ENCODE data around the gene KHDC4.

KHDC4 gene

DNA sequence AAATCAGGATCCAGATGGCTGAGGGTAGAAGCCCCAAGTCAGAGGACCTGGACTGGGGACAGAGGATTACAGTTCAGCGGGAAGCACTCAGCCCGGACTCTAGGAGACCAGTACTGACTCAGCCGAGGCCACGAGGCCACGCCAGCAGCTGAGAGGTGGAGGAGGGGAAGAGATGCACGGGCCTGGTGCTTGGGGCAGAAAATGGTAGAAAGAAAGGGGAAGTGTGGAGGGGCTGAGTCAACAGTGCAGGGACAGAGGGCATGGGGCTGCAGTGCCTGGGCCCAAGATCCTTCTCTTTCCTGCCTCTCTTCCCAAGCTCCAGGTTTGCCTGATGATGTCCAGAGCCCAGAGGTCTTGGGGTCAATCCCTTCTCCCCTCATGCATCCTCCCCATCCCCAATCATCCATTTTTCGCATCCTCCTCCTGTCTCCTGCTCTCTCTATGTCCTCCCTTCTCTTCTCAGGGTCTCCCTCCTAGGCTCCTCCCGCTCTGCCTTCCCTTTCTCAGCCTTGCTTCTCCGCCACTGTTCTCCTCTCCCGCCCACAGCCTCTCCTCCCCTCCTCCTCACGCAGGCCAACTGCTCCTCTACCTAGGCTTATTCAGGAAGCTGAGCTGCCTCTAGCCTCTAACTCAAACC lies 36.4 kb upstream of the KHDC4 start:
- Histone ChIP-seq H3K4me1 (ENCODE audit: control insufficient read depth, insufficient read depth, low read length) (peaks cover 11% of the 10 kb centered on the region), H3K9me3 (ENCODE audit: control insufficient read depth, insufficient read depth, low read depth, low read length) (no peaks in the 10 kb centered on the region), H3K27ac (ENCODE audit: extremely low read depth, low read depth, low read length) (no peak overlapping the region), H3K4me3 (ENCODE audit: low read depth, low read length) (no peak overlapping the region), H3K36me3 (ENCODE audit: control insufficient read depth in 2 of 2, insufficient read depth in 1 of 2, low read length in 2 of 2) (peaks cover 7 to 51% of the 10 kb centered on the region in 2 experiments; a peak in 2 of 3 replicates)
- POLR2A ChIA-PET, result no interaction called here
- CTCF ChIA-PET, result no interaction called here
- TF ChIP-seq ZNF658 (tag by site-specific recombination; IDR thresholded peaks at IDR 0.05), result no peak
- TF ChIP-seq ZNF37A (tag by site-specific recombination; IDR thresholded peaks at IDR 0.05), result no peak
- no peak for TF ChIP-seq ZNF133 (tag by site-specific recombination; IDR thresholded peaks at IDR 0.05)
- TF ChIP-seq SALL2 (tag by site-specific recombination; IDR thresholded peaks at IDR 0.05; ENCODE audit: borderline replicate concordance), result no peak
- TF ChIP-seq ZFHX2 (tag by site-specific recombination; conservative IDR thresholded peaks at IDR 0.05), result peak; percentile 86
- no peak for TF ChIP-seq ZNF140 (tag by site-specific recombination; IDR thresholded peaks at IDR 0.05)
- TF ChIP-seq, protein P1, sequence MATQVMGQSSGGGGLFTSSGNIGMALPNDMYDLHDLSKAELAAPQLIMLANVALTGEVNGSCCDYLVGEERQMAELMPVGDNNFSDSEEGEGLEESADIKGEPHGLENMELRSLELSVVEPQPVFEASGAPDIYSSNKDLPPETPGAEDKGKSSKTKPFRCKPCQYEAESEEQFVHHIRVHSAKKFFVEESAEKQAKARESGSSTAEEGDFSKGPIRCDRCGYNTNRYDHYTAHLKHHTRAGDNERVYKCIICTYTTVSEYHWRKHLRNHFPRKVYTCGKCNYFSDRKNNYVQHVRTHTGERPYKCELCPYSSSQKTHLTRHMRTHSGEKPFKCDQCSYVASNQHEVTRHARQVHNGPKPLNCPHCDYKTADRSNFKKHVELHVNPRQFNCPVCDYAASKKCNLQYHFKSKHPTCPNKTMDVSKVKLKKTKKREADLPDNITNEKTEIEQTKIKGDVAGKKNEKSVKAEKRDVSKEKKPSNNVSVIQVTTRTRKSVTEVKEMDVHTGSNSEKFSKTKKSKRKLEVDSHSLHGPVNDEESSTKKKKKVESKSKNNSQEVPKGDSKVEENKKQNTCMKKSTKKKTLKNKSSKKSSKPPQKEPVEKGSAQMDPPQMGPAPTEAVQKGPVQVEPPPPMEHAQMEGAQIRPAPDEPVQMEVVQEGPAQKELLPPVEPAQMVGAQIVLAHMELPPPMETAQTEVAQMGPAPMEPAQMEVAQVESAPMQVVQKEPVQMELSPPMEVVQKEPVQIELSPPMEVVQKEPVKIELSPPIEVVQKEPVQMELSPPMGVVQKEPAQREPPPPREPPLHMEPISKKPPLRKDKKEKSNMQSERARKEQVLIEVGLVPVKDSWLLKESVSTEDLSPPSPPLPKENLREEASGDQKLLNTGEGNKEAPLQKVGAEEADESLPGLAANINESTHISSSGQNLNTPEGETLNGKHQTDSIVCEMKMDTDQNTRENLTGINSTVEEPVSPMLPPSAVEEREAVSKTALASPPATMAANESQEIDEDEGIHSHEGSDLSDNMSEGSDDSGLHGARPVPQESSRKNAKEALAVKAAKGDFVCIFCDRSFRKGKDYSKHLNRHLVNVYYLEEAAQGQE (tag by site-specific recombination; IDR thresholded peaks at IDR 0.05), result no peak
- TF ChIP-seq, protein P2, sequence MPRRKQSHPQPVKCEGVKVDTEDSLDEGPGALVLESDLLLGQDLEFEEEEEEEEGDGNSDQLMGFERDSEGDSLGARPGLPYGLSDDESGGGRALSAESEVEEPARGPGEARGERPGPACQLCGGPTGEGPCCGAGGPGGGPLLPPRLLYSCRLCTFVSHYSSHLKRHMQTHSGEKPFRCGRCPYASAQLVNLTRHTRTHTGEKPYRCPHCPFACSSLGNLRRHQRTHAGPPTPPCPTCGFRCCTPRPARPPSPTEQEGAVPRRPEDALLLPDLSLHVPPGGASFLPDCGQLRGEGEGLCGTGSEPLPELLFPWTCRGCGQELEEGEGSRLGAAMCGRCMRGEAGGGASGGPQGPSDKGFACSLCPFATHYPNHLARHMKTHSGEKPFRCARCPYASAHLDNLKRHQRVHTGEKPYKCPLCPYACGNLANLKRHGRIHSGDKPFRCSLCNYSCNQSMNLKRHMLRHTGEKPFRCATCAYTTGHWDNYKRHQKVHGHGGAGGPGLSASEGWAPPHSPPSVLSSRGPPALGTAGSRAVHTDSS (tag by site-specific recombination; IDR thresholded peaks at IDR 0.05), result no peak
- TF ChIP-seq ZNF292 (tag by site-specific recombination; IDR thresholded peaks at IDR 0.05; ENCODE audit: borderline replicate concordance, low read depth), result no peak
- TF ChIP-seq MYNN (tag by site-specific recombination; IDR thresholded peaks at IDR 0.05; ENCODE audit: borderline replicate concordance), result no peak
- 0 out of 2 replicates have a peak, but pooled peaks have one; percentile 29 for TF ChIP-seq WT1 (tag by site-specific recombination; IDR thresholded peaks at IDR 0.05)
- TF ChIP-seq, protein P3, sequence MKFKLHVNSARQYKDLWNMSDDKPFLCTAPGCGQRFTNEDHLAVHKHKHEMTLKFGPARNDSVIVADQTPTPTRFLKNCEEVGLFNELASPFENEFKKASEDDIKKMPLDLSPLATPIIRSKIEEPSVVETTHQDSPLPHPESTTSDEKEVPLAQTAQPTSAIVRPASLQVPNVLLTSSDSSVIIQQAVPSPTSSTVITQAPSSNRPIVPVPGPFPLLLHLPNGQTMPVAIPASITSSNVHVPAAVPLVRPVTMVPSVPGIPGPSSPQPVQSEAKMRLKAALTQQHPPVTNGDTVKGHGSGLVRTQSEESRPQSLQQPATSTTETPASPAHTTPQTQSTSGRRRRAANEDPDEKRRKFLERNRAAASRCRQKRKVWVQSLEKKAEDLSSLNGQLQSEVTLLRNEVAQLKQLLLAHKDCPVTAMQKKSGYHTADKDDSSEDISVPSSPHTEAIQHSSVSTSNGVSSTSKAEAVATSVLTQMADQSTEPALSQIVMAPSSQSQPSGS (tag by site-specific recombination; IDR thresholded peaks at IDR 0.05; ENCODE audit: low read depth), result no peak
- no peak for TF ChIP-seq ZNF138 (tag by site-specific recombination; IDR thresholded peaks at IDR 0.05; ENCODE audit: borderline replicate concordance)
- no peak for TF ChIP-seq ZNF514 (tag by site-specific recombination; IDR thresholded peaks at IDR 0.05)
- peak; percentile 88 for TF ChIP-seq EGR2 (tag by site-specific recombination; IDR thresholded peaks at IDR 0.05; ENCODE audit: low read depth)
- TF ChIP-seq REPIN1 (tag by site-specific recombination; IDR thresholded peaks at IDR 0.05; ENCODE audit: low read depth), result no peak
- TF ChIP-seq, protein P4, sequence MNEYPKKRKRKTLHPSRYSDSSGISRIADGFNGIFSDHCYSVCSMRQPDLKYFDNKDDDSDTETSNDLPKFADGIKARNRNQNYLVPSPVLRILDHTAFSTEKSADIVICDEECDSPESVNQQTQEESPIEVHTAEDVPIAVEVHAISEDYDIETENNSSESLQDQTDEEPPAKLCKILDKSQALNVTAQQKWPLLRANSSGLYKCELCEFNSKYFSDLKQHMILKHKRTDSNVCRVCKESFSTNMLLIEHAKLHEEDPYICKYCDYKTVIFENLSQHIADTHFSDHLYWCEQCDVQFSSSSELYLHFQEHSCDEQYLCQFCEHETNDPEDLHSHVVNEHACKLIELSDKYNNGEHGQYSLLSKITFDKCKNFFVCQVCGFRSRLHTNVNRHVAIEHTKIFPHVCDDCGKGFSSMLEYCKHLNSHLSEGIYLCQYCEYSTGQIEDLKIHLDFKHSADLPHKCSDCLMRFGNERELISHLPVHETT (tag by site-specific recombination; IDR thresholded peaks at IDR 0.05), result no peak
- TF ChIP-seq SCRT2 (tag by site-specific recombination; IDR thresholded peaks at IDR 0.05), result no peak
- no peak for TF ChIP-seq ZNF335 (tag by site-specific recombination; conservative IDR thresholded peaks at IDR 0.05)
- TF ChIP-seq ZEB2 (tag by site-specific recombination; IDR thresholded peaks at IDR 0.05), result no peak
- TF ChIP-seq ZFP37 (tag by site-specific recombination; IDR thresholded peaks at IDR 0.05), result no peak
- TF ChIP-seq, protein P5, sequence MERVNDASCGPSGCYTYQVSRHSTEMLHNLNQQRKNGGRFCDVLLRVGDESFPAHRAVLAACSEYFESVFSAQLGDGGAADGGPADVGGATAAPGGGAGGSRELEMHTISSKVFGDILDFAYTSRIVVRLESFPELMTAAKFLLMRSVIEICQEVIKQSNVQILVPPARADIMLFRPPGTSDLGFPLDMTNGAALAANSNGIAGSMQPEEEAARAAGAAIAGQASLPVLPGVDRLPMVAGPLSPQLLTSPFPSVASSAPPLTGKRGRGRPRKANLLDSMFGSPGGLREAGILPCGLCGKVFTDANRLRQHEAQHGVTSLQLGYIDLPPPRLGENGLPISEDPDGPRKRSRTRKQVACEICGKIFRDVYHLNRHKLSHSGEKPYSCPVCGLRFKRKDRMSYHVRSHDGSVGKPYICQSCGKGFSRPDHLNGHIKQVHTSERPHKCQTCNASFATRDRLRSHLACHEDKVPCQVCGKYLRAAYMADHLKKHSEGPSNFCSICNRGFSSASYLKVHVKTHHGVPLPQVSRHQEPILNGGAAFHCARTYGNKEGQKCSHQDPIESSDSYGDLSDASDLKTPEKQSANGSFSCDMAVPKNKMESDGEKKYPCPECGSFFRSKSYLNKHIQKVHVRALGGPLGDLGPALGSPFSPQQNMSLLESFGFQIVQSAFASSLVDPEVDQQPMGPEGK (tag by site-specific recombination; IDR thresholded peaks at IDR 0.05), result no peak
- TF ChIP-seq, protein P6, sequence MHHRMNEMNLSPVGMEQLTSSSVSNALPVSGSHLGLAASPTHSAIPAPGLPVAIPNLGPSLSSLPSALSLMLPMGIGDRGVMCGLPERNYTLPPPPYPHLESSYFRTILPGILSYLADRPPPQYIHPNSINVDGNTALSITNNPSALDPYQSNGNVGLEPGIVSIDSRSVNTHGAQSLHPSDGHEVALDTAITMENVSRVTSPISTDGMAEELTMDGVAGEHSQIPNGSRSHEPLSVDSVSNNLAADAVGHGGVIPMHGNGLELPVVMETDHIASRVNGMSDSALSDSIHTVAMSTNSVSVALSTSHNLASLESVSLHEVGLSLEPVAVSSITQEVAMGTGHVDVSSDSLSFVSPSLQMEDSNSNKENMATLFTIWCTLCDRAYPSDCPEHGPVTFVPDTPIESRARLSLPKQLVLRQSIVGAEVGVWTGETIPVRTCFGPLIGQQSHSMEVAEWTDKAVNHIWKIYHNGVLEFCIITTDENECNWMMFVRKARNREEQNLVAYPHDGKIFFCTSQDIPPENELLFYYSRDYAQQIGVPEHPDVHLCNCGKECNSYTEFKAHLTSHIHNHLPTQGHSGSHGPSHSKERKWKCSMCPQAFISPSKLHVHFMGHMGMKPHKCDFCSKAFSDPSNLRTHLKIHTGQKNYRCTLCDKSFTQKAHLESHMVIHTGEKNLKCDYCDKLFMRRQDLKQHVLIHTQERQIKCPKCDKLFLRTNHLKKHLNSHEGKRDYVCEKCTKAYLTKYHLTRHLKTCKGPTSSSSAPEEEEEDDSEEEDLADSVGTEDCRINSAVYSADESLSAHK (tag by site-specific recombination; IDR thresholded peaks at IDR 0.05), result no peak
- no peak for TF ChIP-seq ZNF776 (tag by site-specific recombination; IDR thresholded peaks at IDR 0.05; ENCODE audit: borderline replicate concordance)
- no peak for TF ChIP-seq ZNF785 (tag by site-specific recombination; IDR thresholded peaks at IDR 0.05)
- TF ChIP-seq ZNF585B (tag by site-specific recombination; IDR thresholded peaks at IDR 0.05), result no peak

All from HEK293 (cell line).